ENCODE measurements around the gene GOLGA6L1.

The GOLGA6L1 gene

DNA sequence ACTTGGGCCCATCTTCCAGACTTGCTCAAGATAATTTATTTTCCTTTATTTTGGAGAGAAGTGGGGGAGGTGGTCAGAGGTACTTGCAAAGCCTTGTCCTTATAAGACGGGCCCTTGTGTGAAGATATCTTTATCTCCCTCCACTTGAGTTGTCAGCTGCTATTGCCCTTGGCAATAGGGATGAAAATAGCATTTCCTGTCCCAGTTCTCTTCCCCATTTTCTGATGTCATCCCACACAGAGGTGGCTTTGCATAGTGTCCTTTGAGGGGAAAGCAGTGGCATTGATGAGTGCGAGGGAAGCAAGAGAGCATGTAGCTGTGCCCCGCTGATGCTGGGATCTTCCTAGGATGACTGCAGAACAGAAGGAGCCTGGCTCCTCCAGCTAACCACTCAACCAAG is 55.4 kb downstream of the GOLGA6L1 start:
- no peak overlapping the region for H3K4me3 ChIP-seq (ENCODE audit: low read length)
- TF ChIP-seq, protein P1, sequence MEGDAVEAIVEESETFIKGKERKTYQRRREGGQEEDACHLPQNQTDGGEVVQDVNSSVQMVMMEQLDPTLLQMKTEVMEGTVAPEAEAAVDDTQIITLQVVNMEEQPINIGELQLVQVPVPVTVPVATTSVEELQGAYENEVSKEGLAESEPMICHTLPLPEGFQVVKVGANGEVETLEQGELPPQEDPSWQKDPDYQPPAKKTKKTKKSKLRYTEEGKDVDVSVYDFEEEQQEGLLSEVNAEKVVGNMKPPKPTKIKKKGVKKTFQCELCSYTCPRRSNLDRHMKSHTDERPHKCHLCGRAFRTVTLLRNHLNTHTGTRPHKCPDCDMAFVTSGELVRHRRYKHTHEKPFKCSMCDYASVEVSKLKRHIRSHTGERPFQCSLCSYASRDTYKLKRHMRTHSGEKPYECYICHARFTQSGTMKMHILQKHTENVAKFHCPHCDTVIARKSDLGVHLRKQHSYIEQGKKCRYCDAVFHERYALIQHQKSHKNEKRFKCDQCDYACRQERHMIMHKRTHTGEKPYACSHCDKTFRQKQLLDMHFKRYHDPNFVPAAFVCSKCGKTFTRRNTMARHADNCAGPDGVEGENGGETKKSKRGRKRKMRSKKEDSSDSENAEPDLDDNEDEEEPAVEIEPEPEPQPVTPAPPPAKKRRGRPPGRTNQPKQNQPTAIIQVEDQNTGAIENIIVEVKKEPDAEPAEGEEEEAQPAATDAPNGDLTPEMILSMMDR (conservative IDR thresholded peaks at IDR 0.05; ENCODE audit: low read length): no peak
- DNase-seq (ENCODE audit: low read depth): no peak

DNA sequence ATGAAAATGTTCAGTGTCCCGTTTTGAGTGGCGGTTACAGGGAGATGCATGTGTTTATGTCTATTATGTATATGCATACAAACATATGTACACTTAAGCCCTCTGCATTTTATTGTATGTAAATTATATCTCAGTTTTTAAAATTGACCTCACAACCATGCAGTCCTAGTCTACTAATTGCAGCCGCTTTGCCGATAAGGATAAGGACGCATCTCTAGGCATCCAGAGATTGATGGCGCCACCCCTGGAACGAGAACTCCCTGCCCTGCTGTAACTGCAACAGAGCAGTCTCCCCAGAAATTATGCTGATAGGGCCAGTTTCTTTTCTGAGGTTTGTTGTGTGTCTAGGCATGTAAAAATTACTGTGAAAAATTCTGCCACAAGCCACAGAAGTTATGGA is 56.9 kb downstream of the GOLGA6L1 start:
- H3K4me3 ChIP-seq (ENCODE audit: low read length): no peak overlapping the region
- DNase-seq (ENCODE audit: low read depth): no peak
- TF ChIP-seq, protein P1 (conservative IDR thresholded peaks at IDR 0.05; ENCODE audit: low read length): no peak
